NCI-H774 (cell line): ENCODE measurements around the gene DAPK2.

Experiments
- DNase-seq: peaks from one replicate; lab custom pipeline; 2025; lab: John Stamatoyannopoulos, UW

The DAPK2 gene

DNA sequence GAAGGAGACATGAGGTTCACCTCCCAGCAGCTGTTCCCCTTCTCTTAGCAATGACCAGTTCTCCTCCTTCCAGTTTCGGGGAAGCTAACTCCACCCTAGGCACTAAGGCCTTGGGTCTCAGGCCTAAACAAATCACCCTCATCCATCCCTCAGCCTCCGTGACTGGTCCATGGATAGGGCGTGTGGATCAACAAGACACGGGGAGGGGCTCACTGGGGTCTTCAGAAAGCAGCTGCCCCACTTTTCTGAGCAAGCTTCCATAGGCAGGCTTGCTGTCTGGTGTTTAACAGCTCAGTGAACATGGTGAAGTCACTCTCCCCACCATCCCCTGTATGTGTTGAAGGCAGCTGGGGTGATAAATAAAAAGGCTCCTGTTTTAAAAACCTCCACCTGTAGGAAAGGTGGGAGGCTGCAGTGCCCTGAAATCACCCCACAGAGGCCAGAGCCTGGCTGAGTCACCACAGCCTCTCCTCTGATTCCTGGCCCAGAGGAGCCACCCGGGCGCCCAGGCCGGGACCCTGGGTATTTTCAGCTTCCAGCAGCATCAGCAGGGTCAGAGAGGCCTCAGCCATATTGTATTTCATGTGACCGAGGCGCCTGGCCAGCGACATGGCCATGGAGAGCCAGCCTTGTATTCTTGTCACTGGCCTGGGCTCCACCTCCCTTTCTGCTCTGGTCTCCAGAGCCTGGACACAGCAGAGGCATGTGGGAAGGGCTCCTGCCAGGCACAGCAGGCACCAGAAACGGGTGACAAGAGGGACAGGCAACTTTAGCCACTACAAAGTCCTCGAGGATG lies 152.2 kb downstream of the DAPK2 start:
- DNase-seq = no peak

- DNase-seq = no peak
Measured at GRCh38 chr15:63892794-63893441, 153.4 kb downstream of the DAPK2 start.

DNA sequence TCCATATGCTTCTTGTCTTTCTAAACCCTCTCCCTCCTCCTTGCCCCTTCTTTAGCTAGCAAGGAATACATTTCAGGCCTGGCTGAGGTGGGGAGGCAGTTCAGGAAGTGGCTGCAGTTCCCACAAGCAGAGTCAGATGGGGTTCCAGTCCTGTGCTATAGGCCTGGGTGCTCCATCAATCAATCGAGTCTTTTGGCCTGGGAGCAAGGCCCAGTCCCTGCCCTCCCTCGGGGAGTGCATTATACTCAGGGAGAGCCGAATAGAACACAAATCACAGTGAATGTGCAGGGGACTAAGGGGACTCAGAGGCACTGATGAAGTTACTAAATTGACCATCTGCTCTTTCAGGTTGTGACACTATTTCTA lies 154.5 kb downstream of the DAPK2 start:
- DNase-seq = no peak

DNA sequence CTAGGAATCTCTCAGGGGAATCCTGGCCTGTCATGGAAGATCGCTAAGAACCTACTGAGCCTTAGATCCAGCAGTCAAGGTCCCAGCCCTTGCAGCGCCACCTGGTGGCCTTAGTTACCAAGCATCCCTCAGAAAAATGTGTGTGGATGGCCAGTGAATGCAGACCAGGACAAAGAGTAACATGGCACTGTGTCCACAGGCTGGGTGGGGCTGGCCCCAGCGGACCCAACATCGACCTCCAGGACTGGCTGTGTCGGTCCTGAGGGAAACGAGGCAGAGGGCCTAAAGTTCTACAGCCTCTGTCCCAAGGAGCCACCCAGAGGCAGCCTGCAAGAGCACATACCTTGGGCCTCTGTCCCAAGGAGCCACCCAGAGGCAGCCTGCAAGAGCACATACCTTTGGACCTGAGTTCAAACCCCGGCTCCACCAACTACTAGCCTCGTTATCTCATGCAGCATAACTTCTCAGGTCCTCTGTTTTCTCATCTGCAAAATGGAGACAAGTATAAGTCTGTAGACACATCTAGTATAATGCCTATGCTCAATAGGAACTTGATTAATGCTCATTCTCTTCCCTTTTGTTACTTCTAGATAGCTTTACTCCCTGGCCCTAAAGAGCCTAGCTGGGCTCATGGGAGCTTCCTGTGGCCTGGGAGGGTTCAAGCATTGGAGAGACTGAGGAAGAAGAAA lies 155.1 kb downstream of the DAPK2 start:
- DNase-seq = peak; percentile 54

GRCh38 chr15:63890617-63891016 lies 155.7 kb downstream of the DAPK2 start:
- no peak for DNase-seq

DNA sequence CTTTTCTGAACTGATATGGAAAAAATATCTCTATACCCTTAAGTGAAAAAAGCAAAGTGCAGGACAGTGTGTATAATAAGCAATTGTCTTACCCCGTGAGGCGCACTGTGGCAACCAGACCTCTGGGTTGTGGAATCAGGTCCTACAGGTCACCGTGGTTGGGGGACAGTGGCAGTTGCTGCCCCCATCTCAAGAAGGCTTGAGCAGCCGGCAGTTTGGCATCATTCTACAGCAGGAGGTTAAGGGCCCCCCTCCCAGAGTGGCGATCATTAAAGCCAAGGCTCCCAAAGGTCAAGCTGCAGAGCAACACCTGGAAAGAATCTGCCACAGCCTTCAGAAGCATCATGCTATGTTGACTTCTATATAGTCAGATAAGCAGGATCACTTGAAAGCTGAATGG lies 156.5 kb downstream of the DAPK2 start:
- DNase-seq = no peak

GRCh38 chr15:63888823-63889222 lies 157.5 kb downstream of the DAPK2 start:
- DNase-seq = no peak

- DNase-seq = no peak
Measured at GRCh38 chr15:63888146-63888545, 158.1 kb downstream of the DAPK2 start.

GRCh38 chr15:63887630-63888029 lies 158.7 kb downstream of the DAPK2 start:
- DNase-seq = no peak

GRCh38 chr15:63884953-63885352 lies 161.3 kb downstream of the DAPK2 start:
- no peak for DNase-seq

DNA sequence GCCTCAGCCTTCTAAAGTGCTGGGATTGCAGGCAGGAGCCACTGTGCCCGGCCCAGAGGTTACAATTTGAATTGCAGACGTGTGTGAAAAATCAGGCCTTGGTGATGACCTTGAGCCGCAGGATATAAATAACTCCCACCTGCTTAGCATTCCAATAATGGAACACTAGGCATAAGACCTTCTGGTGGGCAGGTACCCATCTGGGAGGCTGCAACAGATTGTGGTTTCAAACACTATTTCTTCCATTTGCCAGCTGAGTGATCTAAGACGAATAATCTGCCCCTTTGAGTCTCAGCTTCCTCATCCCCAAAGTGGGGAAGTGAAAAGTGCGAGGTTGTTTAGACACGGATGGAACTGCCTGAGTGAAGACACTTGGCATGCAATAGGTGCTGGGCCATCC lies 164.9 kb downstream of the DAPK2 start:
- no peak for DNase-seq

DNA sequence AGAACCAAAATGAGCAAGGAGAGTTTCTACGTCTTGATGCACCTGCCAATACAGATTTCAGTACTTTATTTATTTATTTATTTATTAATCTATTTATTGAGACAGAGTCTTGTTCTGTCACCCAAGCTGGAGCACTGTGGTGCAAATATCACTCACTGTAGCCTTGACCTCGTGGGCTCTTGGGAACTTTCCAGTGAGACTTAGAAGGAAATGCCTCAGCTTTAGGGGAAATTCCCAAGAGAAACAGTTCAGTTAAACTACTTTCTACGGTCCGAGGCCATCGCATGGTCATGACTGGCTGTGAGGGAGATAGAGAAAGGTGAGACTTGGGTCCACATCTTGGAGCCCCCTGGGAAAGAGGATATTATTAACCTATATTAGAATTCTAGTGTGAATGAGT lies 165.5 kb downstream of the DAPK2 start:
- DNase-seq = no peak

GRCh38 chr15:63879995-63880394 lies 166.3 kb downstream of the DAPK2 start:
- no peak for DNase-seq

GRCh38 chr15:63879211-63879610 lies 167.1 kb downstream of the DAPK2 start:
- DNase-seq = no peak

DNA sequence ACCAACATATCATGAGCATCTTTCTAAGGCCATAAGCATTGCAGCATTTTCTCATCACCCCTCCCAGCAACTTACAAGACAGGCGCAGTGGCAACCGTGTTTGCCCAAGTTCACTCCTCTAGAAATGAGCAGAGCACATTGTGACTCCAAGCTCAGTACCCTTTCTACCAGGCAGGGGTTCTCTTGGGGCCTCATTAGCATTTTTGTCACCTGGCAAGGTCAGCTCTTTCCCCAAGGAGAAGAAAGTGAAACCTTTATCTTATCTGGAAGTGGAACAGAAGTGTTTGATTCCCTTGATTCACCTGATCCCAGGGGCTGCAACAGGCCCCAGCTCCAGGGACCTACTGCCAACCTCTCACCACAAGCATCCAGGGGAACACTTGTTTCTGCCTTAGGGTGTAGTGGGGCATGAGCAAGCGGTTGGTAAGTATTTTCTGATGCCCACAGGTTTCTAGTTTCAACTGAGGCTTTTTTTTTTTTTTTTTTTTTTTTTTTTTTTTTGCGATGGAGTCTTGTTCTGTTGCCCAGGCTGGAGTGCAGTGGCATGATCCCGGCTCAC lies 168.5 kb downstream of the DAPK2 start:
- DNase-seq = no peak

GRCh38 chr15:63876085-63876662 lies 170.1 kb downstream of the DAPK2 start:
- no peak for DNase-seq

GRCh38 chr15:63874616-63875015 lies 171.7 kb downstream of the DAPK2 start:
- DNase-seq = no peak

- no peak for DNase-seq
Measured at GRCh38 chr15:63872759-63873510, 173.3 kb downstream of the DAPK2 start.

DNA sequence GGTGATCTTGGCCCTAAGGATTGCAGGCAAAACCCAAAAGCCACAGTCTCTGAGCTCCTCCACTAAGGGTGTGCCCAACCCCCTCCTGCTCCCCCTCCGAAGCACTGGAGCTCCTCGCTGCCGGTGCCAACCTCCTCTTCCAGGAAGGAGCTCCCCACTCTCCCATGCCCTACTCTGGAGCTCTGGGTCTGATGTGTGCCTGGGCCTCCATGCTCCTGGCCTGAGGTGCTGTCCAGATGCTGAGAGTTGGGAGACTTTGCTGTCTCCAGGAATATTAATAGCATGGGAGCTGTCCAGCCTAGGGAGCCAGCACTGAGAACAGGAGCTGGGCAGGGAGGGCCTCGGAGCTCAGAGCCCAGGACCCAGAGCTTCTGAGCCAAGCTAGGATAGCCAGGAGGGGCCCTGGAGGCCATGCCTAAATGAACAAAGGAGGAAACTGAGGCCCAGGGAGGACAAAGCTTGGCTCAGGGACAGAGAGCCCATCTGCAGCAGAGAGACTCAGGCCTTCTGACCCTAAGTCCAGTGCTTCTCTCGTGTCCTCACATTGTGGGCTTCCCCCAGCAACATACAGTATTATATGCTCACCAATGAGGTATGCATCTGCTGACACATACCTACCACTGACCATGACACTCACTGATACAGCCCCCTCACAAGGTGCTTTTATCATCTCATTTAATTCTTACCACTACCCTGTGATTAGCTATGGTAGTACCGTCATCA lies 175.6 kb downstream of the DAPK2 start:
- no peak for DNase-seq

GRCh38 chr15:63870043-63870394 lies 176.3 kb downstream of the DAPK2 start:
- DNase-seq = no peak

DNA sequence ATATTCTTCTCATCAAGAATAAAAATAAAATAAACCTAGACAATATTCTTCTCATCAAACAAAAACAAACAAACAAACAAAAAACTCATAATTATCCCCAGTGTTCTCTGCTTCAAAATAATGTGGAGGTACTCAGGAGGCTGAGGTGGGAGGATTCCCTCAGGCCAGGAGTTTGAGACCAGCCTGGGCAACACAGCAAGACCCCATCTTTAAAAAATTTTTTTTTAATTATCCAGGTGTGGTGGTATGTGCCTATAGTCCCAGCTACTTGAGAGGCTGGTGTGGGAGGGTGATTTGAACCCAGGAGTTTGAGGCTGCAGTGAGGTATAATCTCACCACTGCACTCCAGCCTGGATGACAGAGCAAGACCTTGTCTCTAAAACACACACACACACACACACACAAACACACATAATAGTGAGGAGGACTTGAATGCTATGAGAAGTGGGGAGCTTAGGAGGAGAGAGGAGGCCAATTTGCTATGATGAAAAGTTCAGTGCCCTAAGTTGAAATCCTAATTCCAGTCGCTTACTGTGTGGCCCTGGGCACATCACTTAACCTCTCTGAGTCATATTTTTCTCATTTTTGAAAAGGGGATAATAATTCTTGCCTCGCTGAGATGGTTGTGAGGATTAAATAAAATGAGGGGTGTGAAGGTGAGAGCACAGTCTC lies 176.8 kb downstream of the DAPK2 start:
- DNase-seq = no peak
